ENCODE measurements around the gene PLAC1.

DNA sequence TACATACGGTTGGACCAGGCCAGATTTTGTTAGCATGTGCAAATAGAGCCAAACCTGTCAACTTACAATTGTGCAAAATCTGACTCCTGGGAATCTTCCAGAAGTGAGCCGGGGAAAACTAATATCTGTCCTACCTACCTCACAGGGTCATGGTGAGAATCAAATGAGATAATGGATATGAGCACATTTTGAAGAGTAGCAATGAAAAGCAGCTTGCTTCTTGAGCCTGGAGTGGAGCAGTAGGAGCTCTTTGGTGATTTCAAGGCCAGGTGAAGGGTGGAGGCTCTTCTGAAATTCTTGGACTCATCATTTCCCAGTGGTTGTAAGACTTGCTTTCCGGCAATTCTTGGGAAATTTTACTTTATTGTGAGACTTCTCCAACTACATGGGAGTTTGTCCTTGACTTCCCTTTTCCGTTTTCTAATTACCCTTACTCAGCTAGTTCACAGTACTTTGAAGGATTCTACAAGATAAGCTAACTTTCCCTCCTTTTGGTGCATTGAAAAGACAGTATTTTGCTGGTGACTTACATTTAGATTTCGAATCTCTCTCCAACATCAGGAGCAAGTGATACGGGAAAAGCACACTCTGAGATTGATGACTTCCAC is 12.2 kb downstream of the PLAC1 start:
- no peak for TF ChIP-seq SP1 (IDR thresholded peaks at IDR 0.05; ENCODE audit: low read depth)
- TF ChIP-seq, protein P1, sequence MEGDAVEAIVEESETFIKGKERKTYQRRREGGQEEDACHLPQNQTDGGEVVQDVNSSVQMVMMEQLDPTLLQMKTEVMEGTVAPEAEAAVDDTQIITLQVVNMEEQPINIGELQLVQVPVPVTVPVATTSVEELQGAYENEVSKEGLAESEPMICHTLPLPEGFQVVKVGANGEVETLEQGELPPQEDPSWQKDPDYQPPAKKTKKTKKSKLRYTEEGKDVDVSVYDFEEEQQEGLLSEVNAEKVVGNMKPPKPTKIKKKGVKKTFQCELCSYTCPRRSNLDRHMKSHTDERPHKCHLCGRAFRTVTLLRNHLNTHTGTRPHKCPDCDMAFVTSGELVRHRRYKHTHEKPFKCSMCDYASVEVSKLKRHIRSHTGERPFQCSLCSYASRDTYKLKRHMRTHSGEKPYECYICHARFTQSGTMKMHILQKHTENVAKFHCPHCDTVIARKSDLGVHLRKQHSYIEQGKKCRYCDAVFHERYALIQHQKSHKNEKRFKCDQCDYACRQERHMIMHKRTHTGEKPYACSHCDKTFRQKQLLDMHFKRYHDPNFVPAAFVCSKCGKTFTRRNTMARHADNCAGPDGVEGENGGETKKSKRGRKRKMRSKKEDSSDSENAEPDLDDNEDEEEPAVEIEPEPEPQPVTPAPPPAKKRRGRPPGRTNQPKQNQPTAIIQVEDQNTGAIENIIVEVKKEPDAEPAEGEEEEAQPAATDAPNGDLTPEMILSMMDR (IDR thresholded peaks at IDR 0.05 in 2 of 3, conservative IDR thresholded peaks at IDR 0.05 in 1 of 3; ENCODE audit: borderline replicate concordance in 1 of 3, insufficient read depth in 1 of 3, low read depth in 2 of 3, low read length in 2 of 3): no peak
- no peak for TF ChIP-seq ZBTB33 (IDR thresholded peaks at IDR 0.05; ENCODE audit: extremely low read depth, insufficient replicate concordance, low read length)
- no peak for TF ChIP-seq EZH2 (IDR thresholded peaks at IDR 0.05)
- TF ChIP-seq EZH2phosphoT487 (IDR thresholded peaks at IDR 0.05; ENCODE audit: borderline replicate concordance): no peak
- TF ChIP-seq ATF3 (IDR thresholded peaks at IDR 0.05): no peak
- no peak for TF ChIP-seq RAD21 (IDR thresholded peaks at IDR 0.05; ENCODE audit: low read depth)
- no peak for TF ChIP-seq POLR2A (IDR thresholded peaks at IDR 0.05; ENCODE audit: borderline replicate concordance, extremely low read depth, insufficient read depth, insufficient read length)
